Activated T-helper 1 cell treated with anti-CD3 and anti-CD28 coated beads, Interleukin-2, amount 50 U/mL, for 16 hours (primary cell): Measurements from ENCODE around the gene PLIN3.
"Not testable (repeated sequence)": the region's sequence is repeated elsewhere in the genome, so short reads cannot be mapped to it uniquely, and the experiment has no call there.

Experiments used
- DNase-seq, 2 donors: peaks; one replicate each; pipeline ENCODE4 v3.0.0-alpha.2; 2020; ENCODE audit warnings: low read depth in 1 of 2, low spot score in 1 of 2

PLIN3 gene

GRCh38 chr19:4814625-4815425 lies 52.6 kb downstream of the PLIN3 start:
- DNase-seq: no peak

- peak; percentile 80 to 92 for DNase-seq
Measured at GRCh38 chr19:4811328-4812131, 55.9 kb downstream of the PLIN3 start.

- no peak for DNase-seq
Measured at GRCh38 chr19:4807188-4807587, 60.3 kb downstream of the PLIN3 start.

GRCh38 chr19:4806384-4806783 lies 61.1 kb downstream of the PLIN3 start:
- no peak for DNase-seq

GRCh38 chr19:4805140-4805539 lies 62.3 kb downstream of the PLIN3 start:
- not testable (repeated sequence) for DNase-seq

- DNase-seq: peak; percentile 24 to 44
Measured at GRCh38 chr19:4803736-4804695, 63.5 kb downstream of the PLIN3 start.

- DNase-seq: no peak
Measured at GRCh38 chr19:4802711-4803110, 64.8 kb downstream of the PLIN3 start.

GRCh38 chr19:4801085-4801619 lies 66.3 kb downstream of the PLIN3 start:
- DNase-seq: no peak

GRCh38 chr19:4800591-4801081 lies 66.8 kb downstream of the PLIN3 start:
- DNase-seq: no peak

- no peak for DNase-seq
Measured at GRCh38 chr19:4795400-4795799, 72.1 kb downstream of the PLIN3 start.

- DNase-seq: no peak
Measured at GRCh38 chr19:4794971-4795370, 72.5 kb downstream of the PLIN3 start.

GRCh38 chr19:4793278-4793677 lies 74.2 kb downstream of the PLIN3 start:
- DNase-seq: not testable (repeated sequence)

- not testable (repeated sequence) for DNase-seq
Measured at GRCh38 chr19:4792866-4793195, 74.6 kb downstream of the PLIN3 start.

- DNase-seq: not testable (repeated sequence)
Measured at GRCh38 chr19:4792019-4792865, 75.2 kb downstream of the PLIN3 start.

GRCh38 chr19:4791183-4792018 lies 76.1 kb downstream of the PLIN3 start, which contains the start of gene FEM1A:
Gene FEM1A, plus strand, starts transcription at chr19:4791734. Its CDS starts 121 bp downstream, at chr19:4791855.
- DNase-seq: peak; percentile 96 to 98
